ENCODE results near the gene VWA8.

DNA sequence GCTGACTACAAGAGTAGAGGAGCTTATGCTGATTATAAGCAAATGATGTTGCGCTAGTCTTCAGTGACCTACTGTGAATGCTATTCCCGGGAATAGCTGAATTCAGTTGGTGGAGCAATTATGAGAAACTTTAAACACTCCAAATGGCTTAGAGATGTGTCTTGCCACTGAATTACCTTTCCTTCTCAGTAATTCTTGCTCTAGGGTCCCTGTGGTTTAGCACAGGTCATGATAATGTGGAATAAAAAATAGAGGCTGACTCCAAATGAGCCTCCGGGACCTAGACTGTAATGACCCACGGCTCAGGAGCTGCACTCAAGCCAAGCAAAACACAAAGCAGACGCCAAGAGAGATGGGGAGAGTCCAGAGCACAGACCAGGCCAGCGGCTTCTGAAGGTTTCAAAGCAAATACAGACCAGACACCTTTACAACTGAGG lies 378.9 kb downstream of the VWA8 start:
- TF ChIP-seq POLR2A (IDR thresholded peaks at IDR 0.05) (no peak), POLR2AphosphoS5 (IDR thresholded peaks at IDR 0.05) (no peak)
- TF ChIP-seq, protein P1, sequence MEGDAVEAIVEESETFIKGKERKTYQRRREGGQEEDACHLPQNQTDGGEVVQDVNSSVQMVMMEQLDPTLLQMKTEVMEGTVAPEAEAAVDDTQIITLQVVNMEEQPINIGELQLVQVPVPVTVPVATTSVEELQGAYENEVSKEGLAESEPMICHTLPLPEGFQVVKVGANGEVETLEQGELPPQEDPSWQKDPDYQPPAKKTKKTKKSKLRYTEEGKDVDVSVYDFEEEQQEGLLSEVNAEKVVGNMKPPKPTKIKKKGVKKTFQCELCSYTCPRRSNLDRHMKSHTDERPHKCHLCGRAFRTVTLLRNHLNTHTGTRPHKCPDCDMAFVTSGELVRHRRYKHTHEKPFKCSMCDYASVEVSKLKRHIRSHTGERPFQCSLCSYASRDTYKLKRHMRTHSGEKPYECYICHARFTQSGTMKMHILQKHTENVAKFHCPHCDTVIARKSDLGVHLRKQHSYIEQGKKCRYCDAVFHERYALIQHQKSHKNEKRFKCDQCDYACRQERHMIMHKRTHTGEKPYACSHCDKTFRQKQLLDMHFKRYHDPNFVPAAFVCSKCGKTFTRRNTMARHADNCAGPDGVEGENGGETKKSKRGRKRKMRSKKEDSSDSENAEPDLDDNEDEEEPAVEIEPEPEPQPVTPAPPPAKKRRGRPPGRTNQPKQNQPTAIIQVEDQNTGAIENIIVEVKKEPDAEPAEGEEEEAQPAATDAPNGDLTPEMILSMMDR (IDR thresholded peaks at IDR 0.05 in 8 of 11, conservative IDR thresholded peaks at IDR 0.05 in 3 of 11), result no peak
